GM12878 (cell line): ENCODE measurements around the gene TAX1BP3. TPM values are rescaled to one million over a fixed set of nuclear protein-coding genes. Genes with fewer than 3 reads are reported as not detected.

ENCODE experiments used
- ATAC-seq: fragments of 200-7000 bp; cut with Tn5 transposase; 3 replicates; pipeline ENCODE4 v1.9.1; 2020; ENCODE audit warnings: mild to moderate bottlenecking, moderate library complexity
- BruUV-seq: library from RNA; stranded (reverse); fragments of 400-500 nt; replicated peaks from 2 replicates; lab custom pipeline; 2021; lab: Mats Ljungman, UMichigan
- CTCF ChIA-PET: fragments of 300-600 bp; sonication (Branson Sonifier 250); formaldehyde crosslinking; extraction: SDS; loops from one replicate; lab custom pipeline; 2021; ENCODE audit warnings: inconsistent platforms; lab: Yijun Ruan, JAX
- POLR2A ChIA-PET: fragments of 350-600 bp; formaldehyde crosslinking; extraction: SDS; loops from one replicate; lab custom pipeline; 2021; ENCODE audit warnings: inconsistent platforms; lab: Charles Lee
- RAD21 ChIA-PET: fragments of 300-600 bp; sonication (Branson Sonifier 250); formaldehyde crosslinking; loops from one replicate; lab custom pipeline; 2023; ENCODE audit warnings: antibody characterized with exemption; ENCODE audit not compliant: unreplicated experiment; lab: Charles Lee
- SMC1A ChIA-PET: fragments of 300-600 bp; sonication (Branson Sonifier 250); formaldehyde crosslinking; loops from one replicate; lab custom pipeline; 2023; ENCODE audit not compliant: unreplicated experiment, uncharacterized antibody; lab: Charles Lee
- DNase-seq: peaks from one replicate; pipeline ENCODE4 v3.0.0-alpha.2; 2011; ENCODE audit warnings: low read depth, low spot score
- FAIRE-seq: peaks from 3 replicates; lab custom pipeline; 2011; peaks lifted over from hg19 to GRCh38; lab: Jason Lieb, UNC
- H2AFZ ChIP-seq: 2 replicates; pipeline ENCODE4 v1.6.0; 2011; ENCODE audit warnings: low read depth, low read length, control low read depth; ENCODE audit not compliant: control insufficient read depth
- H3K27ac ChIP-seq: 2 replicates; pipeline ENCODE4 v1.5.1; 2011; ENCODE audit warnings: control low read depth; ENCODE audit not compliant: control insufficient read depth, insufficient read depth
- H3K27me3 ChIP-seq, 2 experiments: replicated peaks in 1 of 2; 2 replicates each; pipeline versions ENCODE4 v1.6.0 to v1.6.1; 2011; ENCODE audit warnings: low read length in 1 of 2; ENCODE audit not compliant: control insufficient read depth in 2 of 2, insufficient read depth in 2 of 2
- H3K36me3 ChIP-seq, 2 experiments: 2 replicates each; pipeline ENCODE4 v1.5.1; 2011; ENCODE audit warnings: low read length in 1 of 2; ENCODE audit not compliant: control insufficient read depth in 2 of 2, insufficient read depth in 2 of 2
- H3K4me1 ChIP-seq: 2 replicates; pipeline ENCODE4 v1.6.1; 2011; ENCODE audit warnings: mild to moderate bottlenecking, low read length, moderate library complexity, mixed read lengths; ENCODE audit not compliant: control insufficient read depth, insufficient read depth
- H3K4me2 ChIP-seq: 2 replicates; pipeline ENCODE4 v1.6.0; 2011; ENCODE audit warnings: control low read depth; ENCODE audit not compliant: control insufficient read depth, insufficient read depth
- H3K4me3 ChIP-seq: fragments of 200-600 bp; sonication (generic); 2 replicates; pipeline ENCODE4 v1.5.1; 2016
- H3K79me2 ChIP-seq: 2 replicates; pipeline ENCODE4 v1.6.0; 2011; ENCODE audit warnings: low read length; ENCODE audit not compliant: control insufficient read depth, insufficient read depth
- H3K9ac ChIP-seq: 2 replicates; pipeline ENCODE4 v1.8.0; 2011; ENCODE audit warnings: low read length, control low read depth, mixed read lengths; ENCODE audit not compliant: control insufficient read depth, insufficient read depth
- H3K9me3 ChIP-seq: replicated peaks from 3 replicates; pipeline ENCODE4 v1.5.1; 2011; ENCODE audit warnings: mild to moderate bottlenecking, low read length; ENCODE audit not compliant: control insufficient read depth, insufficient read depth
- H4K20me1 ChIP-seq: 2 replicates; pipeline ENCODE4 v1.6.0; 2011; ENCODE audit not compliant: control insufficient read depth, insufficient read depth
- CBX5 ChIP-seq: sonication (generic); IDR thresholded peaks from 2 replicates; pipeline ENCODE4 v1.6.1; 2016; ENCODE audit warnings: low read depth, moderate library complexity, mild to moderate bottlenecking, inconsistent platforms
- CHD1 ChIP-seq: IDR thresholded peaks from 2 replicates; pipeline ENCODE4 v1.6.1; 2012; ENCODE audit warnings: low read depth, low read length, improper control_type of control experiment
- EGR1 ChIP-seq, 2 experiments: IDR thresholded peaks; 1 replicate in 1 of 2; 2 replicates in 1 of 2; pipeline ENCODE4 v1.6.1; 2011 to 2012; ENCODE audit warnings: low read depth in 2 of 2, low read length in 2 of 2, borderline replicate concordance in 1 of 2, mild to moderate bottlenecking in 1 of 2, moderate library complexity in 1 of 2
- HDAC2 ChIP-seq: fragments of 200-600 bp; sonication (generic); IDR thresholded peaks from 2 replicates; pipeline ENCODE4 v1.6.1; 2017
- HDAC6 ChIP-seq: fragments of 200-600 bp; sonication (generic); IDR thresholded peaks from one replicate; pipeline ENCODE4 v1.8.0; 2017; ENCODE audit warnings: antibody characterized with exemption; ENCODE audit not compliant: unreplicated experiment
- LARP7 ChIP-seq: fragments of 450-650 bp; IDR thresholded peaks from 2 replicates; pipeline ENCODE4 v1.6.1; 2017; ENCODE audit warnings: mild to moderate bottlenecking
- POLR2A ChIP-seq: IDR thresholded peaks from 2 replicates; pipeline ENCODE4 v1.6.1; 2011; ENCODE audit warnings: low read depth, mild to moderate bottlenecking, low read length
- RUNX3 ChIP-seq: IDR thresholded peaks from 2 replicates; pipeline ENCODE4 v1.6.1; 2012; ENCODE audit warnings: low read length, inconsistent platforms
- SMAD5 ChIP-seq: IDR thresholded peaks from 2 replicates; pipeline ENCODE4 v1.6.1; 2016; ENCODE audit warnings: antibody characterized with exemption, low read depth
- SP1 ChIP-seq: IDR thresholded peaks from one replicate; pipeline ENCODE4 v1.6.1; 2011; ENCODE audit warnings: low read depth, low read length
- WRNIP1 ChIP-seq: IDR thresholded peaks from 2 replicates; pipeline ENCODE4 v1.6.1; 2011; ENCODE audit warnings: low read depth, low read length, improper control_type of control experiment, borderline replicate concordance
- YBX1 ChIP-seq: fragments of 450-650 bp; IDR thresholded peaks from 2 replicates; pipeline ENCODE4 v1.6.1; 2016; ENCODE audit warnings: antibody characterized with exemption
- ZNF687 ChIP-seq: fragments of 450-650 bp; IDR thresholded peaks from 2 replicates; pipeline ENCODE4 v1.6.1; 2017; ENCODE audit warnings: mild to moderate bottlenecking, moderate library complexity
- WGBS: methylation state at CpG from one replicate; pipeline ENCODE4 v1.1.6; 2016; ENCODE audit warnings: low lambda C conversion rate; ENCODE audit not compliant: insufficient replicate concordance, insufficient coverage; ENCODE audit errors: missing lambda C conversion rate; 5-methylcytosine and 5-hydroxymethylcytosine counted together
- in situ Hi-C: fragments of 300-500 bp; cut with MboI; formaldehyde crosslinking; loops from 9 replicates; pipeline ENCODE4 v1.14.3; 2018; ENCODE audit warnings: mixed read lengths
- intact Hi-C: fragments of 100-400 bp; cut with micrococcal nuclease; formaldehyde crosslinking; loops from one replicate; pipeline ENCODE4 v1.14.2; 2022; ENCODE audit not compliant: unreplicated experiment
- polyA plus RNA-seq, 11 experiments: library from polyadenylated mRNA; depleted of rRNA in 4 of 11; unstranded in 6 of 11; stranded (reverse) in 5 of 11; fragments of >200 nt; fragmentation: Nextera tagmentation in 4 of 11; fragmentation: Illumina TruSeq in 1 of 11; extraction: Ambion mirVana in 4 of 11; extraction: Trizol in 1 of 11; gene quantifications; 1 replicate in 1 of 11; 2 replicates in 10 of 11; pipeline versions ENCODE4 v1.2.1 to v1.2.3, GENCODE V29; 2011 to 2016; ENCODE audit warnings: inconsistent platforms in 2 of 11, missing spikeins in 2 of 11, low read depth in 1 of 11
- total RNA-seq, 4 experiments: library from RNA; depleted of rRNA in 3 of 4; stranded (reverse); fragments of >200 nt in 3 of 4; fragmentation: Illumina TruSeq in 1 of 4; extraction: Trizol in 1 of 4; gene quantifications; 2 replicates each; pipeline versions ENCODE4 v1.2.1 to v1.2.3, GENCODE V29; 2013 to 2021
- TF ChIP-seq, protein P1 (sequence below): fragments of 450-650 bp; IDR thresholded peaks from 2 replicates; pipeline ENCODE4 v1.6.1; 2014; ENCODE audit warnings: mild to moderate bottlenecking
- TF ChIP-seq, protein P2 (sequence below): IDR thresholded peaks from 2 replicates; pipeline ENCODE4 v1.6.1; 2012; ENCODE audit warnings: low read depth, low read length, improper control_type of control experiment

Gene TAX1BP3
- total and polyA plus RNA-seq, 10 of the 15 experiments (the other 5 are each of a cell fraction or from before 2014, with no cell fraction given): 1.00 to 40.4 (median 15.4) TPM

DNA sequence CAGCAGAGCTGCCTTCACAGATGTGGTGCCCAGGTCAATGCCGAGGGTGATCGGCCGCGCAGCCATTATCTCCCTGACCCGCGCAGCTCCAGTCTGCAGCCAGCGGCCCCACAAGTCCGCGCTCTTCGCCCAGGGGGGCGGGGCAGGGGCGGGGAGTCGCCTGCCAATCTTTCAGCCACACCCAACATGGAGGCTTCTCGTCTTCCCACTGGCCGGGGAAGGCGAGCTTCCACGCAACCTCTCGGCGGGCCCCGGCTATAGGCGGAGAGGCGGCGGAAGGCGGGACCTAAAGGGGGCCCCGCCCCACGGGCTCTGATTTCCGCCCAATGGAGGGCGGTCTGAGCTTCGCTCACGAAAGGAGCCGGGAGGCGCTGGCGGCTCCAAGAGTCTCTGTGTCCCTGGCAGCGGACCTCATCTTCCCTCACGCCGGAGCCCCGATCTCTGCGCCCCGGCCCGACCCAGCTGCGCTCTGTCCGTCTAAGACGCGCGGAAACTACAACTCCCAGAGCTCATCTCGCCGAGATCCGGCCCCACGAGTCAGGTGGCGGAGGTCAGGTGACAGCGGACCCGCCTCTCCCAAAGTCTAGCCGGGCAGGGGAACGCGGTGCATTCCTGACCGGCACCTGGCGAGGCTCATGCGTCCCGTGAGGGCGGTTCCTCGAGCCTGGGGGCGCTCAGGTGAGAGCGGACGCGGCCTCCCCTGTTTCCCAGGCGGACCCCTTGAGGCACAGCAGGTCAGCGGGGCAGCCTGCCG is 32.0 kb downstream of the TAX1BP3 start, which contains the start of the genes CTNS and SHPK (continued):
- TF ChIP-seq EGR1 (IDR thresholded peaks at IDR 0.05; ENCODE audit: borderline replicate concordance in 1 of 2, low read depth in 2 of 2, low read length in 2 of 2): peak; percentile 8 to 46; a peak in 1 of 3 replicates
- TF ChIP-seq, protein P1, sequence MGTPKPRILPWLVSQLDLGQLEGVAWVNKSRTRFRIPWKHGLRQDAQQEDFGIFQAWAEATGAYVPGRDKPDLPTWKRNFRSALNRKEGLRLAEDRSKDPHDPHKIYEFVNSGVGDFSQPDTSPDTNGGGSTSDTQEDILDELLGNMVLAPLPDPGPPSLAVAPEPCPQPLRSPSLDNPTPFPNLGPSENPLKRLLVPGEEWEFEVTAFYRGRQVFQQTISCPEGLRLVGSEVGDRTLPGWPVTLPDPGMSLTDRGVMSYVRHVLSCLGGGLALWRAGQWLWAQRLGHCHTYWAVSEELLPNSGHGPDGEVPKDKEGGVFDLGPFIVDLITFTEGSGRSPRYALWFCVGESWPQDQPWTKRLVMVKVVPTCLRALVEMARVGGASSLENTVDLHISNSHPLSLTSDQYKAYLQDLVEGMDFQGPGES: 0 out of 2 replicates have a peak, but pooled peaks have one; percentile 9
- no peak for TF ChIP-seq WRNIP1
- TF ChIP-seq, protein P2, sequence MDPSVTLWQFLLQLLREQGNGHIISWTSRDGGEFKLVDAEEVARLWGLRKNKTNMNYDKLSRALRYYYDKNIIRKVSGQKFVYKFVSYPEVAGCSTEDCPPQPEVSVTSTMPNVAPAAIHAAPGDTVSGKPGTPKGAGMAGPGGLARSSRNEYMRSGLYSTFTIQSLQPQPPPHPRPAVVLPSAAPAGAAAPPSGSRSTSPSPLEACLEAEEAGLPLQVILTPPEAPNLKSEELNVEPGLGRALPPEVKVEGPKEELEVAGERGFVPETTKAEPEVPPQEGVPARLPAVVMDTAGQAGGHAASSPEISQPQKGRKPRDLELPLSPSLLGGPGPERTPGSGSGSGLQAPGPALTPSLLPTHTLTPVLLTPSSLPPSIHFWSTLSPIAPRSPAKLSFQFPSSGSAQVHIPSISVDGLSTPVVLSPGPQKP: peak; percentile 30; the same call in 1 of the 2 replicates
- TF ChIP-seq SMAD5: peak; percentile 51; the same call in 1 of the 2 replicates

GRCh38 chr17:3635474-3636153 is 32.8 kb downstream of the TAX1BP3 start:
- FAIRE-seq: no peak
- Histone ChIP-seq H3K4me2 (peak overlapping the region; percentile 98), H3K36me3 (no peaks in the 10 kb centered on the region; a peak in 2 of 4 replicates), H3K4me1 (peaks cover 4% of the 10 kb centered on the region; the same call in 1 of the 2 replicates), H3K27ac (peak overlapping the region; percentile 98), H3K4me3 (peak overlapping the region; percentile 94), H3K9me3 (no peaks in the 10 kb centered on the region), H4K20me1 (no peaks in the 10 kb centered on the region), H3K27me3 (no peaks in the 10 kb centered on the region), H3K79me2 (peaks cover 12% of the 10 kb centered on the region), H3K9ac (peak overlapping the region; percentile 75), H2AFZ (peak overlapping the region; percentile 89)
- DNase-seq: no peak
- ChIA-PET SMC1A (interaction anchor here (0.8 to 1.7 kb wide), 9 partner anchors 8 to 101 kb away, joined by 3 to 6 read pairs (median 4); no protein-coding TSS in a partner anchor), CTCF (interaction anchor here (0.6 to 1.6 kb wide), 6 partner anchors 9 to 162 kb away, joined by 3 to 17 read pairs (median 4); no protein-coding TSS in a partner anchor), POLR2A (interaction anchor here (0.6 to 1.3 kb wide), 8 partner anchors 10 to 276 kb away, joined by 3 to 11 read pairs (median 4); partner anchors contain the start of gene TRPV3), RAD21 (interaction anchor here (1.0 to 3.1 kb wide), 9 partner anchors 12 to 211 kb away, joined by 3 to 26 read pairs (median 5); partner anchors contain the start of genes HASPIN and TRPV3)
- intact Hi-C loops (loop anchor here (2.0 kb wide), 1 partner anchor 77 kb away; no protein-coding TSS in a partner anchor), in situ Hi-C loops (no loop called here)
- WGBS: 15% methylated on average over 31 of the region's 38 CpGs
- ATAC-seq: peak; percentile 1; the same call in 2 of the 3 replicates
- TSS peak; percentile 79 for BruUV-seq
- TF ChIP-seq SP1 (no peak), HDAC6 (no peak), YBX1 (no peak), ZNF687 (no peak), CHD1 (no peak), POLR2A (no peak), LARP7 (peak; percentile 49; the same call in 1 of the 2 replicates), RUNX3 (0 out of 2 replicates have a peak, but pooled peaks have one; percentile 21), CBX5 (no peak), HDAC2 (no peak)
